Caki2 (cell line): Measurements from ENCODE around the gene SGCE. TPM values are rescaled to one million over a fixed set of nuclear protein-coding genes. Genes with fewer than 3 reads are reported as not detected.
A peak's percentile ranks its signal among the peaks of the same experiment; 100 is the strongest.

Experiments used
- DNase-seq: peaks from one replicate; pipeline ENCODE4 v3.0.0-alpha.2; 2015; ENCODE audit warnings: low read depth
- in situ Hi-C: cut with HindIII; loops from 2 replicates; pipeline ENCODE4 v1.10.0; 2016; ENCODE audit warnings: low sequenced_read_pairs, low pct_unique_long_range_greater_than_20kb, mixed read lengths
- total RNA-seq: library from RNA; depleted of rRNA; stranded (reverse); fragments of >200 nt; shearing (Covaris generic); gene quantifications from 2 replicates; pipeline ENCODE4 v1.2.3, GENCODE V29; 2014; ENCODE audit warnings: low replicate concordance

Gene SGCE
- total RNA-seq, 1 experiment from 2014 or later, result 59.8 TPM

- no peak for DNase-seq
- in situ Hi-C loops, result no loop called here
These were observed 64.8 kb downstream of the SGCE start for GRCh38 chr7:94591176-94591575.

GRCh38 chr7:94590526-94591162, 65.3 kb downstream of the SGCE start:
- in situ Hi-C loops, result no loop called here
- no peak for DNase-seq

GRCh38 chr7:94588075-94588474, 67.9 kb downstream of the SGCE start:
- DNase-seq, result no peak

GRCh38 chr7:94584113-94584512, 71.8 kb downstream of the SGCE start:
- DNase-seq, result no peak

More at GRCh38 chr7:94588075-94588474, 67.9 kb downstream of the SGCE start:
- in situ Hi-C loops, result no loop called here

GRCh38 chr7:94580601-94581000, 75.3 kb downstream of the SGCE start:
- in situ Hi-C loops, result no loop called here
- peak; percentile 76 for DNase-seq

More at GRCh38 chr7:94584113-94584512, 71.8 kb downstream of the SGCE start:
- in situ Hi-C loops, result no loop called here

- in situ Hi-C loops, result no loop called here
- DNase-seq, result no peak
These were observed 76.5 kb downstream of the SGCE start for GRCh38 chr7:94579470-94579869.

GRCh38 chr7:94578614-94579013, 77.3 kb downstream of the SGCE start:
- in situ Hi-C loops, result no loop called here
- no peak for DNase-seq

- no peak for DNase-seq
- in situ Hi-C loops, result no loop called here
These were observed 78.6 kb downstream of the SGCE start for GRCh38 chr7:94577357-94577756.

GRCh38 chr7:94576316-94576715, 79.6 kb downstream of the SGCE start:
- in situ Hi-C loops, result no loop called here
- DNase-seq, result no peak

- in situ Hi-C loops, result no loop called here
- DNase-seq, result no peak
These were observed 80.3 kb downstream of the SGCE start for GRCh38 chr7:94575646-94576045.

- in situ Hi-C loops, result no loop called here
- DNase-seq, result no peak
These were observed 84.1 kb downstream of the SGCE start for GRCh38 chr7:94571816-94572215.

- in situ Hi-C loops, result no loop called here
- DNase-seq, result no peak
These were observed 88.5 kb downstream of the SGCE start for GRCh38 chr7:94567396-94567795.

- DNase-seq, result no peak
- in situ Hi-C loops, result no loop called here
These were observed 90.6 kb downstream of the SGCE start for GRCh38 chr7:94565247-94565894.

GRCh38 chr7:94562525-94562924, 93.4 kb downstream of the SGCE start:
- DNase-seq, result no peak
- in situ Hi-C loops, result no loop called here

- DNase-seq, result no peak
- in situ Hi-C loops, result no loop called here
These were observed 94.0 kb downstream of the SGCE start for GRCh38 chr7:94561841-94562514.

GRCh38 chr7:94559972-94560371, 96.0 kb downstream of the SGCE start:
- DNase-seq, result no peak
- in situ Hi-C loops, result no loop called here

GRCh38 chr7:94557215-94557614, 98.7 kb downstream of the SGCE start:
- in situ Hi-C loops, result no loop called here
- DNase-seq, result no peak

- no peak for DNase-seq
- in situ Hi-C loops, result no loop called here
These were observed 99.9 kb downstream of the SGCE start for GRCh38 chr7:94556028-94556427.

- in situ Hi-C loops, result no loop called here
- DNase-seq, result no peak
These were observed 108.8 kb downstream of the SGCE start for GRCh38 chr7:94547126-94547525.
